ENCODE measurements around the gene TAF11L5.
"Not testable (repeated sequence)": the region's sequence is repeated elsewhere in the genome, so short reads cannot be mapped to it uniquely, and the experiment has no call there.

TAF11L5 gene

DNA sequence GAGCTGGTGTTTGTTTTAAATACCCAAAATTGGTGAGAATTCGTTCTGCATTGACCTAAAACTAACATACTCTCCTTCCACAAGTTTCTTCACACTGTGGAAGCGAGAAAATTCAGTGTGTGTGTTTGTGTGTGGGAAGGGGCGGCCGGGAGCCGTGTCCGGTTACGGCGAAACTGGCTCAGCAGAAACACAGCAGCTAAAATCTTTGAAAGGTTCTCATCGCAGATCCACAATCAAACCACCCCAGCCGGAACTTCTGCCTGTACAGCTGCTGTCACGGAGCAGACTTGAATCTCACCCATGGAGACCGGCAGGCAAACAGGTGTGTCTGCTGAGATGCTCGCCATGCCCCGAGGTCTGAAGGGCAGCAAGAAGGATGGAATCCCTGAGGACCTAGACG lies at the start of gene TAF11L5:
Gene TAF11L5 (plus strand): TSS at position 301 of the 400 bp plus-strand sequence.
- in situ Hi-C loops (cut with MboI; ENCODE audit: low sequenced_read_pairs) = not testable (repeated sequence)

GRCh38 chr5:17477043-17477442 lies 48.0 kb upstream of the TAF11L5 start:
- in situ Hi-C loops (cut with MboI; ENCODE audit: low sequenced_read_pairs) = no loop called here

GRCh38 chr5:17477573-17478265 lies 47.3 kb upstream of the TAF11L5 start:
- in situ Hi-C loops (cut with MboI; ENCODE audit: low sequenced_read_pairs) = no loop called here

- in situ Hi-C loops (cut with MboI; ENCODE audit: low sequenced_read_pairs) = no loop called here
Observed at GRCh38 chr5:17481378-17481777, 43.7 kb upstream of the TAF11L5 start.

GRCh38 chr5:17482790-17483189 lies 42.2 kb upstream of the TAF11L5 start:
- in situ Hi-C loops (cut with MboI; ENCODE audit: low sequenced_read_pairs) = no loop called here

GRCh38 chr5:17486464-17487173 lies 38.4 kb upstream of the TAF11L5 start:
- in situ Hi-C loops (cut with MboI; ENCODE audit: low sequenced_read_pairs) = not testable (repeated sequence)

DNA sequence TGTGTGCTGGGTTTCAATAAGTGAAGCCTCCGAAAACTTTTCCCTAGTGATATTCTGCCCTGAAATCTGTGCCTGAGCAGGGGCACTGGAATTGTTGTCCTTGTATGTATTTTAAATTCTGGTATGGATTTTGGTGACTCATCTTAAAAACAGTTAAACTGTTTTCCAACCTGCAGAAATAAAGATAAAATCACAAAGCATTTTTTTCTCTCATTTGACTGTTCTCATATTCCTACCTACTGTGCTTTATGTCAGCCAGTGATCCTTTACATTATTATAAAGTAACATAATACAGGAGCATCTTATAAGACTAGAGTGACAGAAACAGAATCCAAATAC lies 37.9 kb upstream of the TAF11L5 start:
- in situ Hi-C loops (cut with MboI; ENCODE audit: low sequenced_read_pairs) = no loop called here

GRCh38 chr5:17491257-17491656 lies 33.8 kb upstream of the TAF11L5 start:
- in situ Hi-C loops (cut with MboI; ENCODE audit: low sequenced_read_pairs) = not testable (repeated sequence)

- in situ Hi-C loops (cut with MboI; ENCODE audit: low sequenced_read_pairs) = no loop called here
Observed at GRCh38 chr5:17492770-17493169, 32.3 kb upstream of the TAF11L5 start.

GRCh38 chr5:17497446-17497845 lies 27.6 kb upstream of the TAF11L5 start:
- in situ Hi-C loops (cut with MboI; ENCODE audit: low sequenced_read_pairs) = no loop called here

DNA sequence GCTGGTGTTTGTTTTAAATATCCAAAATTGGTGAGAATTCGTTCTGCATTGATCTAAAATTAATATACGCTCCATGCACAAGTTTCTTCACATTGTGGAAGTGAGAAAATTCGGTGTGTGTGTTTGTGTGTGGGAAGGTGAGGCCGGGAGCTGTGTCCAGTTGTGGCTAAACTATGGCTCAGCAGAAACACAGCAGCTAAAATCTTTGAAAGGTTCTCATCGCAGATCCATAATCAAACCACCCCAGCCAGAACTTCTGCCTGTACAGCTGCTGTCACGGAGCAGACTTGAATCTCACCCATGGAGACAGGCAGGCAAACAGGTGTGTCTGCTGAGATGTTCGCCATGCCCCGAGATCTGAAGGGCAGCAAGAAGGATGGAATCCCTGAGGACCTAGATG lies 27.1 kb upstream of the TAF11L5 start, which contains the start of gene TAF11L2:
Gene TAF11L2 (plus strand): TSS at position 301 of the 400 bp plus-strand sequence.
- in situ Hi-C loops (cut with MboI; ENCODE audit: low sequenced_read_pairs) = not testable (repeated sequence)

DNA sequence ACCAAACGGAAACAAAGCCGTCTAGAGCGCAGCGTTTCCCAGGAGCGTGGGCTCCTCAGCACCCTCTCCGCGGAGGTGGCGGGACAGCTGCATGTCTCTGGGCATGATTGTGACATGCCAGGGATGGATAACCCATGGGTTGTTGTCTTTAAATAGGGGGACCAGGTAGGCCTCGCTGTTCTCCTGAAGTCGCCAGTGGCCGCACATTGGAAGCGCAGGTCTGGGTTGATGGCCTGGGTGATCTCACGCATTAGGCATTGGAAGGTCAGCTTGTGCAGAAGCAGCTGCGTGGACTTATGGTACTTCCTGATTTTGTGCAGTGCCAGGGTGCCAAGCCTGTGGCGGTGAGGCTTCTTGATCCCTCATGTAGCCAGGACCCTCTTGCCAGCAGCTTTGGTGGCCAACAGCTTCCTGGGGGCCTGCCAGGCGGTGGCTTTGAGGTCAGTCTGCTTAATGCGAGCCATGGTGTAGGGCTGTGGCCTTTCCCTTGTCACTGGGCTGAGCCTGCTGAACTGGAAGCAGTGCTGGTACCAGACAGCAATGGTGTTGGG lies 13.2 kb upstream of the TAF11L5 start:
- in situ Hi-C loops (cut with MboI; ENCODE audit: low sequenced_read_pairs) = no loop called here

- in situ Hi-C loops (cut with MboI; ENCODE audit: low sequenced_read_pairs) = not testable (repeated sequence)
Observed at GRCh38 chr5:17517526-17517925, 7.5 kb upstream of the TAF11L5 start.

- in situ Hi-C loops (cut with MboI; ENCODE audit: low sequenced_read_pairs) = not testable (repeated sequence)
Observed at GRCh38 chr5:17518067-17518466, 7.0 kb upstream of the TAF11L5 start, which contains the start of gene TAF11L3. Gene TAF11L3, plus strand, starts transcription at chr5:17518367.

DNA sequence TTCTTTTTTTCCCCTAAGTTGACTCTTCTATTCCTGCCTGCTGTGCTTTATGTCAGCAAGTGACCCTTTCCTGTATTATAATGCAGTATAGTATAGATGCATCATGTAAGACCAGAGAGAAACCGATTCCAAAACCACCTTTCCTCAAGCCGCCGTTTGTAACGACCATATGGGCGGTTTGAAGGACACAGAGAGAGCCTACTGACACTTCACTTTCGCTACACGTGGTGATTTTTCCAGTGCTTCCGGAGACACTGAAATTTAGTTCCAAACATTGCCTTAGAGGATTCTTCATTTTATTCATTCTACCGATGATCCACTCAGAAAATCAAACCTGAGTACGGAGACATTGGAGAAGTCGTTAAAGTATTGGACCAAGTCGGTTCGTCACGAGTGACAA lies 5.5 kb upstream of the TAF11L5 start:
- in situ Hi-C loops (cut with MboI; ENCODE audit: low sequenced_read_pairs) = not testable (repeated sequence)

GRCh38 chr5:17521501-17521900 lies 3.5 kb upstream of the TAF11L5 start, which contains the start of gene TAF11L4:
Gene TAF11L4, plus strand, starts transcription at chr5:17521801.
- in situ Hi-C loops (cut with MboI; ENCODE audit: low sequenced_read_pairs) = not testable (repeated sequence)

GRCh38 chr5:17526504-17526903 lies 1.5 kb downstream of the TAF11L5 start:
- in situ Hi-C loops (cut with MboI; ENCODE audit: low sequenced_read_pairs) = not testable (repeated sequence)

GRCh38 chr5:17528369-17528768 lies 3.3 kb downstream of the TAF11L5 start, which contains the start of gene TAF11L6:
Gene TAF11L6, plus strand, starts transcription at chr5:17528669.
- in situ Hi-C loops (cut with MboI; ENCODE audit: low sequenced_read_pairs) = not testable (repeated sequence)
